SIG-M5 (cell line): ENCODE data around the gene ANKRD55.
"Not testable (repeated sequence)": the region's sequence is repeated elsewhere in the genome, so short reads cannot be mapped to it uniquely, and the experiment has no call there.

Experiments used
- DNase-seq: peaks from one replicate; lab custom pipeline; 2025; lab: John Stamatoyannopoulos, UW

The ANKRD55 gene

GRCh38 chr5:56233230-56233629 lies at the start of gene ANKRD55:
Gene ANKRD55 (minus strand): TSS chr5:56233330. CDS start chr5:56232913, 417 bp downstream.
- no peak for DNase-seq

- DNase-seq, result no peak
Observed at GRCh38 chr5:56282216-56282615, 49.1 kb upstream of the ANKRD55 start.

- no peak for DNase-seq
Observed at GRCh38 chr5:56281489-56282165, 48.5 kb upstream of the ANKRD55 start.

- DNase-seq, result no peak
Observed at GRCh38 chr5:56279979-56280378, 46.8 kb upstream of the ANKRD55 start.

GRCh38 chr5:56279291-56279690 lies 46.2 kb upstream of the ANKRD55 start:
- no peak for DNase-seq

- no peak for DNase-seq
Observed at GRCh38 chr5:56278335-56278753, 45.2 kb upstream of the ANKRD55 start.

GRCh38 chr5:56277573-56277972 lies 44.4 kb upstream of the ANKRD55 start:
- DNase-seq, result no peak

- DNase-seq, result no peak
Observed at GRCh38 chr5:56273376-56273955, 40.3 kb upstream of the ANKRD55 start.

GRCh38 chr5:56272765-56273164 lies 39.6 kb upstream of the ANKRD55 start:
- no peak for DNase-seq

GRCh38 chr5:56270568-56271392 lies 37.6 kb upstream of the ANKRD55 start:
- DNase-seq, result peak; percentile 13

- no peak for DNase-seq
Observed at GRCh38 chr5:56270058-56270457, 36.9 kb upstream of the ANKRD55 start.

GRCh38 chr5:56269216-56269927 lies 36.2 kb upstream of the ANKRD55 start:
- DNase-seq, result peak; percentile 17

- DNase-seq, result not testable (repeated sequence)
Observed at GRCh38 chr5:56268707-56269106, 35.6 kb upstream of the ANKRD55 start.

- DNase-seq, result no peak
Observed at GRCh38 chr5:56267856-56268255, 34.7 kb upstream of the ANKRD55 start.

- DNase-seq, result no peak
Observed at GRCh38 chr5:56264417-56265025, 31.4 kb upstream of the ANKRD55 start.

- DNase-seq, result no peak
Observed at GRCh38 chr5:56262279-56262678, 29.1 kb upstream of the ANKRD55 start.

- DNase-seq, result no peak
Observed at GRCh38 chr5:56259002-56259511, 25.9 kb upstream of the ANKRD55 start.

- DNase-seq, result not testable (repeated sequence)
Observed at GRCh38 chr5:56257763-56258529, 24.8 kb upstream of the ANKRD55 start.

GRCh38 chr5:56257010-56257409 lies 23.9 kb upstream of the ANKRD55 start:
- no peak for DNase-seq

- no peak for DNase-seq
Observed at GRCh38 chr5:56255502-56255901, 22.4 kb upstream of the ANKRD55 start.

- no peak for DNase-seq
Observed at GRCh38 chr5:56253924-56254323, 20.8 kb upstream of the ANKRD55 start.
